ENCODE data around the gene SNX7.

The SNX7 gene

DNA sequence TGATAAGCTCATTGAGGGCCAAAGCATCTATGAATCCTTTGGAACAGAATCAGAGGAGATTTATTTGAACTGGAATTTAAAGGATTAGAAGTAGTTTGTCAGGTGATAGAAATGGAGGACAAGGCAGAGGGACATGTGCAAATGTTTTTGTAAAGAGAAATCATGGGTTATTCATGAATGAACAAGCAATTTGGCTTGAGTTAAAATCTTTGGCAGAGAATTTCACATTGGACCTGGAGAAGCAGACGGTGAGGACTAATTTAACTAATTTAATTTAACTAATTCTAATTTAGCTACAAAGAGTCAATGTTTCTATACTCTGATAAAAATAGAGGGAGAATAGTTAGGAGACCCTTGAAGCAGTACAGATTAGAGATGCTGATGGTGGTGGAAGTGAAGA is 36.3 kb downstream of the SNX7 start:
- H3K9ac ChIP-seq (ENCODE audit: low read depth, low read length) = no peak overlapping the region
- no peaks in the 10 kb centered on the region for H3K4me1 ChIP-seq (ENCODE audit: insufficient read depth, low read length)
- H3K36me3 ChIP-seq (ENCODE audit: insufficient read depth, low read length) = no peaks in the 10 kb centered on the region
- no CpG with 5 or more reads among the region's 1 CpG for WGBS
- no peak overlapping the region for H3K27ac ChIP-seq (ENCODE audit: low read depth, low read length)
- H3K4me3 ChIP-seq (ENCODE audit: low read length) = no peak overlapping the region
- H3K27me3 ChIP-seq (ENCODE audit: insufficient read depth, low read length) = no peaks in the 10 kb centered on the region
- H3K9me3 ChIP-seq (ENCODE audit: insufficient read depth, low read depth, low read length) = no peaks in the 10 kb centered on the region

DNA sequence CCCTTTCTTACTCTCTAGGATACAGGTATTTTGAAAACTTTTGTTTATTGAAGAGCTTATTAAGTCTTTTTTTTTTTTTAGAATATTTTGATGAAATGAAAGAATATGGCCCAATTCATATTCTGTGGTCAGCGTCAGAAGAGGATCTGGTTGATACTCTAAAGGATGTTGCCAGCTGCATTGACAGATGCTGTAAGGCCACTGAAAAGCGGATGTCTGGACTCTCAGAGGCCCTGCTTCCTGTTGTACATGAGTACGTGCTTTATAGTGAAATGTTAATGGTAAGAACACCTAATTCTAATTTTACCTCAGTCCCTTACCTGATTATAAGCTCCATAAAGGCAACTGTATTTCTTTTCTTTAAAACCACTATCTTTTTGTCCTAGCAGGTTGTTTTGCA is 37.1 kb downstream of the SNX7 start:
- no peaks in the 10 kb centered on the region for H3K27me3 ChIP-seq (ENCODE audit: insufficient read depth, low read length)
- H3K4me1 ChIP-seq (ENCODE audit: insufficient read depth, low read length) = no peaks in the 10 kb centered on the region
- no peak overlapping the region for H3K4me3 ChIP-seq (ENCODE audit: low read length)
- no peaks in the 10 kb centered on the region for H3K36me3 ChIP-seq (ENCODE audit: insufficient read depth, low read length)
- H3K9ac ChIP-seq (ENCODE audit: low read depth, low read length) = no peak overlapping the region
- H3K27ac ChIP-seq (ENCODE audit: low read depth, low read length) = no peak overlapping the region
- 96% methylated on average over 2 of the region's 3 CpGs for WGBS
- no peaks in the 10 kb centered on the region for H3K9me3 ChIP-seq (ENCODE audit: insufficient read depth, low read depth, low read length)

DNA sequence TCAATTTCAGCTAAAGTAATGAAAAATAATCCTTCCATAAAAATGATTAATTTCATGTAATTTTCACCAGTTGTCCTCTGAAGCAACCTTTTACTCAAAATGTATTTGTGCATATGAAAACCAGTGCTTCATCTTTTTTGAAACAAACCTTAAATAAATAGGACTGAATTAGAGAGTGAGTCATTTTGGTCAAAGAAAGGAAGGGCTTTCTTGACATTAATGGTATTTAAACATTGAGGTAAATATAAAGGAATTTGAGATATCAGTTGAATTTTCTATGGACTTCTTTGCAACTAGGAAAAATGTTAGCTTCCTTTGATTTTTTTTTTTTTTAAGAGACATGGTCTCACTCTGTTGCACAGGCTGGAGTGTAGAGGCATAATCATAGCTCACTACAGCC is 38.7 kb downstream of the SNX7 start:
- Histone ChIP-seq H3K36me3 (ENCODE audit: insufficient read depth, low read length) (no peaks in the 10 kb centered on the region), H3K9me3 (ENCODE audit: insufficient read depth, low read depth, low read length) (no peaks in the 10 kb centered on the region), H3K4me1 (ENCODE audit: insufficient read depth, low read length) (peaks cover 5% of the 10 kb centered on the region; the same call in 1 of the 2 replicates), H3K4me3 (ENCODE audit: low read length) (no peak overlapping the region), H3K27me3 (ENCODE audit: insufficient read depth, low read length) (no peaks in the 10 kb centered on the region), H3K9ac (ENCODE audit: low read depth, low read length) (no peak overlapping the region), H3K27ac (ENCODE audit: low read depth, low read length) (no peak overlapping the region)

DNA sequence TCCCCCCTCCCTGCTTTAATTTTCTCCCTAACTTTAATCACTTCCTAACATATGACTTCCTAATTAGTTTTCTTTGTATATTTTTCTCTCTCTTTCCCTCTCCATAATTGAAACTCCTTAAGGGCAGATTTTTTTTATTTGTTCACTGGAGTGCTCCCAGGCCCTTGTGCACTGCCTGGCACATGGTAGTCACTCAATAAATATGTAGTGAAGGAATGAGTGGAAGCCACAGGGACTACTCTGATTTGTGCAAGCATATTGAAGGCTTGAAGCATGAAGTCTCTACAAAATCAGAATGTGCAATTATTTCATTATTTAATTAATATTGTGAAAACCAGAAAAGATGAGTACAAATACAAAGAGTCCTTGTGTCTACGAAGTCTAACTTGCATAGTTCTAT is 41.5 kb downstream of the SNX7 start:
- peaks cover 5% of the 10 kb centered on the region; the same call in 1 of the 2 replicates for H3K4me1 ChIP-seq (ENCODE audit: insufficient read depth, low read length)
- H3K9me3 ChIP-seq (ENCODE audit: insufficient read depth, low read depth, low read length) = no peaks in the 10 kb centered on the region
- WGBS = no CpG with 5 or more reads among the region's 1 CpG
- no peak overlapping the region for H3K4me3 ChIP-seq (ENCODE audit: low read length)
- H3K9ac ChIP-seq (ENCODE audit: low read depth, low read length) = no peak overlapping the region
- no peaks in the 10 kb centered on the region for H3K27me3 ChIP-seq (ENCODE audit: insufficient read depth, low read length)
- no peaks in the 10 kb centered on the region for H3K36me3 ChIP-seq (ENCODE audit: insufficient read depth, low read length)
- H3K27ac ChIP-seq (ENCODE audit: low read depth, low read length) = no peak overlapping the region

DNA sequence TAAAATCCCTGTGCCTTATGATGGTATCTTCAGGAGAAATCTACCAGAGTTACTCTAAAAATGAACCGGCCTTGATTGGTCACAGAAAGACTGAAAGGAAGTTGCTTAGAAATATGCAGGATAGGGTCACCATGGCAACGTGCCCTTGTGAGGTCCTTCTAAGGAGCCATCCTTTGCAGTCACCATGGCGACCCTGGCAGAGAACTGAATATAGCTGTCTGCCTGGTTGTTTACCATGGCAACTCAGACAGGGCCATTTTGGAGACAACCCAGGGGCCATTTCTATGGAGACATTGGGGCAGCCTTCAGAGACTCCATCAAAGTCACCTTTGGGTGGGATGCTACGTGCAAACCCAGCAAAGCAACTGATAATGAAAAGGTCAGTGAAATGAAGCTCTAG is 43.0 kb downstream of the SNX7 start:
- H3K27ac ChIP-seq (ENCODE audit: low read depth, low read length) = no peak overlapping the region

DNA sequence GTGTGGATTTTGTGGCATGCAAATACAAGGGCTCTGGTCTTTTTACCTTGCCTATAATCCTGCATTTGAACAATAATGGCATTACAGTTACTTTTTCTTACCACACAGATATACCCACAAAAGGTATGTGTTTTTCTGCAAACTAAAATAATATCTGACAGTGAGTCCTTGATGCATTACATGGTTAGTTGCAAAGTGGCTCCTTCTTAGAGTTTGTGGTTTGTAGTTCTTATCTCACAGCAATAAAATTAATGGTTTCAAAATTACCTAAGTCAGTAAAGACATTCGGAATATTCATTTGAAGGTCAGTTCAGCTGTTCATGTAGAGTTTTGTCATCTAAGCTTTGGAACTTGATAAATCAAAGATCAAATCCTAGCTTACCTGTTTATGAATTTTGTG is 43.5 kb downstream of the SNX7 start:
- Histone ChIP-seq H3K9ac (ENCODE audit: low read depth, low read length) (no peak overlapping the region), H3K4me1 (ENCODE audit: insufficient read depth, low read length) (peaks cover 5% of the 10 kb centered on the region; the same call in 1 of the 2 replicates), H3K4me3 (ENCODE audit: low read length) (no peak overlapping the region), H3K36me3 (ENCODE audit: insufficient read depth, low read length) (no peaks in the 10 kb centered on the region), H3K9me3 (ENCODE audit: insufficient read depth, low read depth, low read length) (no peaks in the 10 kb centered on the region), H3K27me3 (ENCODE audit: insufficient read depth, low read length) (no peaks in the 10 kb centered on the region), H3K27ac (ENCODE audit: low read depth, low read length) (no peak overlapping the region)
- 85% methylated on average over 1 of the region's 1 CpG for WGBS

More for the DNA sequence above, 43.0 kb downstream of the SNX7 start:
- no peak overlapping the region for H3K4me3 ChIP-seq (ENCODE audit: low read length)
- peaks cover 5% of the 10 kb centered on the region; the same call in 1 of the 2 replicates for H3K4me1 ChIP-seq (ENCODE audit: insufficient read depth, low read length)
- no peak overlapping the region for H3K9ac ChIP-seq (ENCODE audit: low read depth, low read length)
- H3K27me3 ChIP-seq (ENCODE audit: insufficient read depth, low read length) = no peaks in the 10 kb centered on the region
- WGBS = 92% methylated on average over 4 of the region's 4 CpGs
- no peaks in the 10 kb centered on the region for H3K9me3 ChIP-seq (ENCODE audit: insufficient read depth, low read depth, low read length)
- H3K36me3 ChIP-seq (ENCODE audit: insufficient read depth, low read length) = no peaks in the 10 kb centered on the region

DNA sequence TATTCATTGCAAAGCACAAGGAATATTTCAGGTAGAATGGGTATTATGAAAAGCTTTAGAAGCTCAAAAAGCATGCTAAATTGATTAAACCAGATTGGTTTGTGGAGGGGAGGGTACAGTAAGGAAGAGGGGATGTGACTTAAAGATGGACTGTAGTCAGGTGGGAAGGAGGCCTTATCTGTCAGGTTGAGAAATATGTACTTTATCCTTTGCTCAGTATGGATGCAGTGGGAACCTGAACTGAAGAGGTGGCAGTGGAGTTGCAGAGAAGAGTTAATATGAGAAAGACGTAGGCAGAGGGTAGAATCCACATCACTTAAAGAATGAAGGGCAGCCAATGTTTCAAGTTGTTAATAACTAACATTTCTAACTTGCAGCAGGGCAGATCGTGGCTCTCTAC is 44.1 kb downstream of the SNX7 start:
- no peaks in the 10 kb centered on the region for H3K36me3 ChIP-seq (ENCODE audit: insufficient read depth, low read length)
- no peak overlapping the region for H3K27ac ChIP-seq (ENCODE audit: low read depth, low read length)
- H3K9ac ChIP-seq (ENCODE audit: low read depth, low read length) = no peak overlapping the region
- no peaks in the 10 kb centered on the region for H3K27me3 ChIP-seq (ENCODE audit: insufficient read depth, low read length)
- H3K9me3 ChIP-seq (ENCODE audit: insufficient read depth, low read depth, low read length) = no peaks in the 10 kb centered on the region
- 85% methylated on average over 2 of the region's 2 CpGs for WGBS
- peaks cover 5% of the 10 kb centered on the region; the same call in 1 of the 2 replicates for H3K4me1 ChIP-seq (ENCODE audit: insufficient read depth, low read length)
- H3K4me3 ChIP-seq (ENCODE audit: low read length) = no peak overlapping the region

DNA sequence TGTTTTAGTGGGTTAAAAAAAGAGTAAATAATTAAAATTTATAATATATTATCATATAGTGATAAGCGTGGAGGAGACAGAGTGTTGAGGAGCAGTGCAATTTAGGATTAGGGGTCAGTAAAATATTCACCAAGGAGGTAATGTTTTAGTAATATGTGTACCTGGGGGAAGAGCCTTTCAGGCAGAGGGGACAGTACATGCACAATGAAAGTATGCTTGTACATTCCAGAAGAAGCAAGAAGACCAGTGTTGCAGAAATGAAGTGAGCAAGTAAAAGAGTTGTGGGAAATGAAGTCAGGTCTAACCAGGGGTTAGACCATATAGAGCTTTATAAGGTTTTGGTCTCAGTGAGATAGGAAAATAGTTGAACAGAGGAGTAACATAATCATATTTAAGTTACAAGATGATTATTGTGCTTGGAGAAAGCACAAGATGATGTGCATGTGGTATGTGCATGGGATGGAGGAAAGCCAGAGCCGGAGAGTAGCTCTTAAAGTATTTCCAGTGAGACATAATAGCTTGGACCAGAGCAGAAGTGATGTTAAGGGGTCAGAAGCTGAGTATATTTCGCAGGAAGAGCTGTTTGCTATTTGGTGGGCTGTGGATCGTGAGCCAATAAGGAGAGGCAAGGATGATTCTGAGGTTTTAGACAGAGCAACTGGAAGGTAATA is 44.8 kb downstream of the SNX7 start:
- H3K36me3 ChIP-seq (ENCODE audit: insufficient read depth, low read length) = no peaks in the 10 kb centered on the region
- H3K4me1 ChIP-seq (ENCODE audit: insufficient read depth, low read length) = peaks cover 5% of the 10 kb centered on the region; the same call in 1 of the 2 replicates
- no peak overlapping the region for H3K4me3 ChIP-seq (ENCODE audit: low read length)
- no peaks in the 10 kb centered on the region for H3K9me3 ChIP-seq (ENCODE audit: insufficient read depth, low read depth, low read length)
- no peaks in the 10 kb centered on the region for H3K27me3 ChIP-seq (ENCODE audit: insufficient read depth, low read length)
- WGBS = 93% methylated on average over 4 of the region's 4 CpGs
- no peak overlapping the region for H3K27ac ChIP-seq (ENCODE audit: low read depth, low read length)
- H3K9ac ChIP-seq (ENCODE audit: low read depth, low read length) = no peak overlapping the region

DNA sequence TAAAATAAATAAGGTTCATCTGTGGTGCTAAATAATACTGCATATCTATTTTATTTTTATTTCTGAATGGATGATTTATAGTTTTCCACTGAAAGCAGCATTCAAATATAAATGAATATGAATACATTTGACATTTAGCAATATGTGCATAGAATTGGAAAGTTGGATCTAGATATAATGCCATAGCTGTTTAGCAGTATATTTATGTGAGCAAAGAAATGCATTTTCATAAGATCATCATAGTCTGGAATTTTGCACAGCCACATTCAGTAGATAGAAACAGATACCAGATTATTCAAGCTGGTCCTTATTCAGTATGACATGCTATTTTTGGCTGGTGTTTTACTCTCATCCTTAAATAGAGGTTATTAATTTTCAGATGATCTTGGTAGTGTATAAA is 46.0 kb downstream of the SNX7 start:
- no peak overlapping the region for H3K4me3 ChIP-seq (ENCODE audit: low read length)
- 0 out of 2 replicates have a peak, but pooled peaks cover 2% of the 10 kb centered on the region for H3K36me3 ChIP-seq (ENCODE audit: insufficient read depth, low read length)
- H3K27me3 ChIP-seq (ENCODE audit: insufficient read depth, low read length) = no peaks in the 10 kb centered on the region
- peaks cover 5% of the 10 kb centered on the region; the same call in 1 of the 2 replicates for H3K4me1 ChIP-seq (ENCODE audit: insufficient read depth, low read length)
- H3K27ac ChIP-seq (ENCODE audit: low read depth, low read length) = no peak overlapping the region
- no peaks in the 10 kb centered on the region for H3K9me3 ChIP-seq (ENCODE audit: insufficient read depth, low read depth, low read length)
- no peak overlapping the region for H3K9ac ChIP-seq (ENCODE audit: low read depth, low read length)

DNA sequence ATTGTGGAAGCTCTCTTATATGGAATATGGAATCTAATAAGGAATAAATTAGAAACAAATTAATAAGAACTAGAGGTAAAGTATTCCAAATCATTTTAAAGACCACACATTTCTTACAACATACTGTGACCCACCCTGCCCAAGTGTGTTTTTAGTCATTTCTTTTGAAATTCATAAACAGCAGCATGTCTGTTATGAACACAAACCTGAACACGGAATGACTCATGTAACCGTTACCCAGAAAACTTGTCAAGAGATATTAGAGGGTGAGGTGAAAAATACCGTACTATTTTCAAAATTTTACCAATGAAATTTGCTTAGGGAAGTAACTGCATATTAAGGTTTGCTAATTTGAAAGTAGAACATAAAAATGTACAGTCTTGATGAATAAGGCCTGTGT is 48.4 kb downstream of the SNX7 start:
- Histone ChIP-seq H3K27me3 (ENCODE audit: insufficient read depth, low read length) (no peaks in the 10 kb centered on the region), H3K27ac (ENCODE audit: low read depth, low read length) (no peak overlapping the region), H3K36me3 (ENCODE audit: insufficient read depth, low read length) (0 out of 2 replicates have a peak, but pooled peaks cover 2% of the 10 kb centered on the region), H3K9me3 (ENCODE audit: insufficient read depth, low read depth, low read length) (no peaks in the 10 kb centered on the region), H3K4me3 (ENCODE audit: low read length) (no peak overlapping the region), H3K9ac (ENCODE audit: low read depth, low read length) (no peak overlapping the region), H3K4me1 (ENCODE audit: insufficient read depth, low read length) (no peaks in the 10 kb centered on the region)
- 100% methylated on average over 3 of the region's 3 CpGs for WGBS

DNA sequence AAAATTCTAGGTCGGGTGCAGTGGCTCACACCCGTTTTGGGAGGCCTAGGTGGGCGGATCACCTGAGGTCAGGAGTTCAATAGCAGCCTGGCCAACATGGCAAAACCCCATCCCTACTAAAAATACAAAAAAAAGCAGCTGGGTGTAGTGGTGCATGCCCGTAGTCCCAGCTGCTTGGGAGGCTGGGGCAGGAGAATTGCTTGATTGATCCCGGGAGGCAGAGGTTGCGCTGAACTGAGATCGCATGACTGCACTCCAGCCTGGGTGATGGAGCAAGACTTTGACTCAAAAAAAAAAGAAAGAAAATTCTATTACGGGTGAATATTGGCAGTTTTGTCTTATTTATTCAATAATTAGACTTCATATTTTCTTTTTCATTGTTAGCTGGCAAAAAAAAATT is 62.1 kb downstream of the SNX7 start:
- Histone ChIP-seq H3K4me1 (ENCODE audit: insufficient read depth, low read length) (no peaks in the 10 kb centered on the region; the same call in 1 of the 2 replicates), H3K9me3 (ENCODE audit: insufficient read depth, low read depth, low read length) (no peaks in the 10 kb centered on the region), H3K4me3 (ENCODE audit: low read length) (no peak overlapping the region), H3K27me3 (ENCODE audit: insufficient read depth, low read length) (no peaks in the 10 kb centered on the region), H3K9ac (ENCODE audit: low read depth, low read length) (no peak overlapping the region), H3K36me3 (ENCODE audit: insufficient read depth, low read length) (no peaks in the 10 kb centered on the region), H3K27ac (ENCODE audit: low read depth, low read length) (no peak overlapping the region)
- 84% methylated on average over 7 of the region's 8 CpGs for WGBS
